HepG2 (cell line): Measurements from ENCODE around the gene FNDC3B. TPM values are rescaled to one million over a fixed set of nuclear protein-coding genes. Genes with fewer than 3 reads are reported as not detected.
A peak's percentile ranks its signal among the peaks of the same experiment; 100 is the strongest.

Experiments used
- ATAC-seq: fragments of 200-7000 bp; cut with Tn5 transposase; 3 replicates; pipeline ENCODE4 v1.9.1; 2020; ENCODE audit warnings: mild to moderate bottlenecking, moderate library complexity
- BruUV-seq: library from RNA; stranded (reverse); fragments of 400-500 nt; replicated peaks from 2 replicates; lab custom pipeline; 2021; lab: Mats Ljungman, UMichigan
- CTCF ChIA-PET: fragments of 300-600 bp; formaldehyde crosslinking; extraction: SDS; loops from one replicate; lab custom pipeline; 2021; ENCODE audit warnings: low total read pairs, inconsistent platforms, low intra/inter-chr PET ratio; lab: Yijun Ruan, JAX
- POLR2A ChIA-PET: fragments of 350-600 bp; sonication (Branson Sonifier 250); formaldehyde crosslinking; loops from one replicate; lab custom pipeline; 2020; ENCODE audit warnings: antibody characterized with exemption, inconsistent platforms; lab: Yijun Ruan, JAX
- DNase-seq: peaks from one replicate; pipeline ENCODE4 v3.0.0-alpha.2; 2015; ENCODE audit warnings: low spot score
- FAIRE-seq: peaks from 3 replicates; lab custom pipeline; 2011; peaks lifted over from hg19 to GRCh38; lab: Jason Lieb, UNC
- H2AFZ ChIP-seq: one replicate; pipeline ENCODE4 v1.6.1; 2011; ENCODE audit warnings: low read length, inconsistent platforms
- H3K27ac ChIP-seq: fragments of 300-600 bp; 3 replicates; pipeline ENCODE4 v1.8.0; 2011; ENCODE audit warnings: mixed run types, mild to moderate bottlenecking, mixed read lengths, low read length, inconsistent platforms; ENCODE audit not compliant: insufficient read depth; ENCODE audit errors: extremely low read length
- H3K27me3 ChIP-seq, 2 experiments: fragments of 200-600 bp in 1 of 2; 2 replicates in 1 of 2; 3 replicates in 1 of 2; pipeline versions ENCODE4 v1.6.0 to v1.8.0; 2011; ENCODE audit warnings: low read length in 2 of 2, mild to moderate bottlenecking in 2 of 2, moderate library complexity in 2 of 2, inconsistent platforms in 1 of 2; ENCODE audit not compliant: insufficient read depth in 2 of 2, control insufficient read depth in 1 of 2
- H3K36me3 ChIP-seq, 2 experiments: fragments of 200-600 bp in 1 of 2; replicated peaks in 1 of 2; 2 replicates in 1 of 2; 3 replicates in 1 of 2; pipeline versions ENCODE4 v1.5.1 to v1.8.0; 2011; ENCODE audit warnings: low read length in 2 of 2, inconsistent platforms in 1 of 2; ENCODE audit not compliant: insufficient read depth in 2 of 2, control insufficient read depth in 1 of 2
- H3K4me1 ChIP-seq: 2 replicates; pipeline ENCODE4 v1.5.1; 2012; ENCODE audit warnings: low read length, inconsistent platforms; ENCODE audit not compliant: insufficient read depth
- H3K4me2 ChIP-seq: 2 replicates; pipeline ENCODE4 v1.6.0; 2011; ENCODE audit warnings: low read depth, low read length, inconsistent platforms
- H3K4me3 ChIP-seq, 3 experiments: fragments of 200-600 bp in 1 of 3; sonication (generic), shearing (Covaris generic) in 1 of 3; replicated peaks in 1 of 3; 2 replicates each; pipeline ENCODE4 v1.5.1; 2011 to 2016; ENCODE audit warnings: low read length in 3 of 3, inconsistent platforms in 2 of 3, low read depth in 2 of 3, mild to moderate bottlenecking in 2 of 3, control low read depth in 1 of 3, mixed read lengths in 1 of 3; ENCODE audit not compliant: insufficient read depth in 1 of 3
- H3K79me2 ChIP-seq: one replicate; pipeline ENCODE4 v1.6.1; 2011; ENCODE audit warnings: low read length, inconsistent platforms; ENCODE audit not compliant: insufficient read depth
- H3K9ac ChIP-seq: 2 replicates; pipeline ENCODE4 v1.6.0; 2011; ENCODE audit warnings: mild to moderate bottlenecking, low read depth, low read length, inconsistent platforms; ENCODE audit not compliant: insufficient read depth
- H3K9me3 ChIP-seq: 2 replicates; pipeline ENCODE4 v1.5.1; 2012; ENCODE audit warnings: mild to moderate bottlenecking, low read length
- H4K20me1 ChIP-seq: 2 replicates; pipeline ENCODE4 v1.6.0; 2011; ENCODE audit warnings: inconsistent platforms, mild to moderate bottlenecking, low read length, moderate library complexity; ENCODE audit not compliant: insufficient read depth
- CHD2 ChIP-seq: IDR thresholded peaks from 2 replicates; pipeline ENCODE4 v1.6.1; 2011; ENCODE audit warnings: low read depth, low read length, improper control_type of control experiment
- NFATC3 ChIP-seq: sonication (generic); formaldehyde crosslinking; IDR thresholded peaks from 2 replicates; pipeline ENCODE4 v1.5.1; 2020; ENCODE audit warnings: mild to moderate bottlenecking, missing genetic modification reagents
- NR3C1 ChIP-seq: sonication (generic); formaldehyde crosslinking; IDR thresholded peaks from 2 replicates; pipeline ENCODE4 v1.4.0; 2020; ENCODE audit warnings: missing genetic modification reagents
- RBM22 ChIP-seq: fragments of 200-400 bp; formaldehyde crosslinking; optimal IDR thresholded peaks from 2 replicates; pipeline ENCODE3; 2017; ENCODE audit warnings: mild to moderate bottlenecking, low read length, moderate library complexity
- SYNCRIP ChIP-seq: fragments of 200-400 bp; formaldehyde crosslinking; IDR thresholded peaks from 2 replicates; pipeline ENCODE4 v1.6.1; 2018; ENCODE audit warnings: mild to moderate bottlenecking, low read depth, low read length; ENCODE audit not compliant: insufficient read depth
- ZFP90 ChIP-seq: sonication (generic); formaldehyde crosslinking; IDR thresholded peaks from 2 replicates; pipeline ENCODE4 v1.8.0; 2022; ENCODE audit warnings: missing genetic modification reagents, mild to moderate bottlenecking, inconsistent platforms, borderline replicate concordance
- ZNF3 ChIP-seq: IDR thresholded peaks from 2 replicates; pipeline ENCODE4 v1.7.0; 2017; ENCODE audit warnings: inconsistent platforms
- WGBS: methylation state at CpG from one replicate; pipeline ENCODE4 v1.1.6; 2017; ENCODE audit warnings: low lambda C conversion rate; 5-methylcytosine and 5-hydroxymethylcytosine counted together
- in situ Hi-C: cut with HindIII; loops from 2 replicates; pipeline ENCODE4 v1.10.0; 2017; ENCODE audit warnings: low pct_unique_long_range_greater_than_20kb; ENCODE audit not compliant: extremely low pct_ligation_motif_present
- intact Hi-C: fragments of 100-400 bp; cut with micrococcal nuclease; formaldehyde crosslinking; loops from one replicate; pipeline ENCODE4 v1.10.0; 2022; ENCODE audit not compliant: unreplicated experiment
- polyA plus RNA-seq, 8 experiments: library from polyadenylated mRNA; depleted of rRNA in 3 of 8; stranded (reverse) in 7 of 8; unstranded in 1 of 8; fragments of >200 nt; fragmentation: Illumina TruSeq in 4 of 8; extraction: Trizol in 4 of 8; gene quantifications; 2 replicates each; pipeline versions ENCODE4 v1.2.1 to v1.2.3, GENCODE V29; 2011 to 2016; ENCODE audit warnings: low read depth in 4 of 8, missing spikeins in 1 of 8, mixed read lengths in 1 of 8; ENCODE audit not compliant: insufficient read depth in 1 of 8
- total RNA-seq, 5 experiments: library from RNA; depleted of rRNA; stranded (reverse); fragments of >200 nt; fragmentation: Illumina TruSeq; extraction: Trizol; gene quantifications; 2 replicates each; pipeline ENCODE4 v1.2.3, GENCODE V29; 2016; ENCODE audit warnings: low read depth in 1 of 5
- TF ChIP-seq, protein P1 (sequence below): sonication (generic); formaldehyde crosslinking; IDR thresholded peaks from 2 replicates; pipeline ENCODE4 v1.8.0; 2022; ENCODE audit warnings: missing genetic modification reagents, mild to moderate bottlenecking, moderate library complexity, borderline replicate concordance

Gene FNDC3B
- total and polyA plus RNA-seq, 2 of the 13 experiments (the other 11 are each of a cell fraction or from before 2014, with no cell fraction given), result 74.8 to 103 TPM

DNA sequence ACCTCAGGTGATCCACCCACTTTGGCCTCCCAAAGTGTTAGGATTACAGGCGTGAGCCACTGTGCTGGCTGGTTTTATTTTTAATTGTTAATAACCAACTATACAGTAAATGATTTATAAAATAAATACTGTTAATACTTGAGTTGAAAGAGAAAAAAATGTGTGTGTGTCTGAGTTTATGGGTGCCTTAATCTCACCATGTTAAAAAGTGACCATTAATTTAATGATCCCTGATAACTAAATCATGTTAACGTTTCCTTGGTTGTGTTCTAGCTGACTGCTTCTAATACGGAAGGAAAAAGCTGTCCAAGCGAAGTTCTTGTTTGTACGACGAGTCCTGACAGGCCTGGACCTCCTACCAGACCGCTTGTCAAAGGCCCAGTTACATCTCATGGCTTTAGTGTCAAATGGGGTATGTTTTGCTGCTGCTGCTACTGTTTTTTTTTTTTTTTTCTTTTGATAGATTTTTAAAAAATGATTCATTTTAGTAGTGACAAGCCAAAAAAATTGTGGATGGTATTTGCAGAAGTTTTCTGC, 295.4 kb downstream of the FNDC3B start:
- DNase-seq (no peak), ATAC-seq (no peak), FAIRE-seq (no peak)
- H3K9me3 ChIP-seq, result no peaks in the 10 kb centered on the region
- in situ Hi-C loops (no loop called here), intact Hi-C loops (no loop called here)
- no peak overlapping the region for H3K4me2 ChIP-seq
- H3K27ac ChIP-seq, result no peak overlapping the region
- TF ChIP-seq RBM22 (peak; percentile 98), CHD2 (no peak), ZFP90 (CRISPR knock-in tag) (no peak), NR3C1 (no peak), ZNF3 (CRISPR knock-in tag) (no peak), SYNCRIP (no peak), NFATC3 (CRISPR knock-in tag) (no peak)
- TF ChIP-seq, protein P1, sequence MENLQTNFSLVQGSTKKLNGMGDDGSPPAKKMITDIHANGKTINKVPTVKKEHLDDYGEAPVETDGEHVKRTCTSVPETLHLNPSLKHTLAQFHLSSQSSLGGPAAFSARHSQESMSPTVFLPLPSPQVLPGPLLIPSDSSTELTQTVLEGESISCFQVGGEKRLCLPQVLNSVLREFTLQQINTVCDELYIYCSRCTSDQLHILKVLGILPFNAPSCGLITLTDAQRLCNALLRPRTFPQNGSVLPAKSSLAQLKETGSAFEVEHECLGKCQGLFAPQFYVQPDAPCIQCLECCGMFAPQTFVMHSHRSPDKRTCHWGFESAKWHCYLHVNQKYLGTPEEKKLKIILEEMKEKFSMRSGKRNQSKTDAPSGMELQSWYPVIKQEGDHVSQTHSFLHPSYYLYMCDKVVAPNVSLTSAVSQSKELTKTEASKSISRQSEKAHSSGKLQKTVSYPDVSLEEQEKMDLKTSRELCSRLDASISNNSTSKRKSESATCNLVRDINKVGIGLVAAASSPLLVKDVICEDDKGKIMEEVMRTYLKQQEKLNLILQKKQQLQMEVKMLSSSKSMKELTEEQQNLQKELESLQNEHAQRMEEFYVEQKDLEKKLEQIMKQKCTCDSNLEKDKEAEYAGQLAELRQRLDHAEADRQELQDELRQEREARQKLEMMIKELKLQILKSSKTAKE (CRISPR knock-in tag), result no peak
- no peak overlapping the region for H2AFZ ChIP-seq
- 97% methylated on average over 7 of the region's 7 CpGs for WGBS
- no TSS peak for BruUV-seq
- ChIA-PET POLR2A (no interaction called here), CTCF (no interaction called here)
- no peaks in the 10 kb centered on the region for H3K27me3 ChIP-seq
- peaks cover 35 to 76% of the 10 kb centered on the region in 2 experiments for H3K36me3 ChIP-seq
- H4K20me1 ChIP-seq, result peaks cover 49% of the 10 kb centered on the region
- H3K4me1 ChIP-seq, result no peaks in the 10 kb centered on the region
- peaks cover 2% of the 10 kb centered on the region for H3K79me2 ChIP-seq
- H3K4me3 ChIP-seq, result no peak overlapping the region
- H3K9ac ChIP-seq, result no peak overlapping the region
